Rectal smooth muscle tissue (tissue), 1 donor: ENCODE results near the gene POU2F3.

Experiments
- H3K27ac ChIP-seq: one replicate; pipeline ENCODE4 v1.7.0; 2013; ENCODE audit warnings: low read depth, low read length, inconsistent platforms
- H3K27me3 ChIP-seq: one replicate; pipeline ENCODE4 v1.7.0; 2013; ENCODE audit warnings: low read length; ENCODE audit not compliant: control insufficient read depth, insufficient read depth
- H3K36me3 ChIP-seq: one replicate; pipeline ENCODE4 v1.7.0; 2013; ENCODE audit warnings: low read length; ENCODE audit not compliant: control insufficient read depth, insufficient read depth
- H3K4me1 ChIP-seq: one replicate; pipeline ENCODE4 v1.7.0; 2013; ENCODE audit warnings: low read length; ENCODE audit not compliant: control insufficient read depth, insufficient read depth
- H3K4me3 ChIP-seq: one replicate; pipeline ENCODE4 v1.7.0; 2013; ENCODE audit warnings: low read length
- H3K9ac ChIP-seq: one replicate; pipeline ENCODE4 v1.7.0; 2013; ENCODE audit warnings: low read length

The POU2F3 gene

GRCh38 chr11:120223793-120224192, 16.1 kb upstream of the POU2F3 start:
- Histone ChIP-seq H3K36me3 (no peaks in the 10 kb centered on the region), H3K9ac (no peak overlapping the region), H3K27ac (no peak overlapping the region), H3K27me3 (no peaks in the 10 kb centered on the region), H3K4me3 (no peak overlapping the region), H3K4me1 (no peaks in the 10 kb centered on the region)

- Histone ChIP-seq H3K9ac (no peak overlapping the region), H3K27ac (no peak overlapping the region), H3K4me3 (no peak overlapping the region), H3K36me3 (no peaks in the 10 kb centered on the region), H3K4me1 (no peaks in the 10 kb centered on the region), H3K27me3 (no peaks in the 10 kb centered on the region)
Observed at GRCh38 chr11:120224361-120224760, 15.6 kb upstream of the POU2F3 start.

- no peaks in the 10 kb centered on the region for H3K36me3 ChIP-seq
- no peaks in the 10 kb centered on the region for H3K27me3 ChIP-seq
- no peak overlapping the region for H3K9ac ChIP-seq
- no peaks in the 10 kb centered on the region for H3K4me1 ChIP-seq
- H3K4me3 ChIP-seq, result no peak overlapping the region
- H3K27ac ChIP-seq, result peak overlapping the region; percentile 23
Observed at GRCh38 chr11:120224972-120225909, 14.7 kb upstream of the POU2F3 start.

GRCh38 chr11:120226242-120226641, 13.7 kb upstream of the POU2F3 start:
- Histone ChIP-seq H3K27ac (no peak overlapping the region), H3K36me3 (no peaks in the 10 kb centered on the region), H3K27me3 (no peaks in the 10 kb centered on the region), H3K4me1 (no peaks in the 10 kb centered on the region), H3K9ac (no peak overlapping the region), H3K4me3 (no peak overlapping the region)

- no peak overlapping the region for H3K4me3 ChIP-seq
- H3K9ac ChIP-seq, result no peak overlapping the region
- H3K36me3 ChIP-seq, result no peaks in the 10 kb centered on the region
- no peaks in the 10 kb centered on the region for H3K27me3 ChIP-seq
- no peaks in the 10 kb centered on the region for H3K4me1 ChIP-seq
- no peak overlapping the region for H3K27ac ChIP-seq
Observed at GRCh38 chr11:120226714-120227113, 13.2 kb upstream of the POU2F3 start.

- Histone ChIP-seq H3K9ac (no peak overlapping the region), H3K4me1 (no peaks in the 10 kb centered on the region), H3K27me3 (no peaks in the 10 kb centered on the region), H3K36me3 (no peaks in the 10 kb centered on the region), H3K27ac (no peak overlapping the region), H3K4me3 (no peak overlapping the region)
Observed at GRCh38 chr11:120227228-120227852, 12.6 kb upstream of the POU2F3 start.

GRCh38 chr11:120228794-120229384, 11.1 kb upstream of the POU2F3 start:
- Histone ChIP-seq H3K27ac (no peak overlapping the region), H3K9ac (no peak overlapping the region), H3K27me3 (no peaks in the 10 kb centered on the region), H3K4me1 (no peaks in the 10 kb centered on the region), H3K36me3 (no peaks in the 10 kb centered on the region), H3K4me3 (no peak overlapping the region)

GRCh38 chr11:120229451-120230424, 10.2 kb upstream of the POU2F3 start:
- no peak overlapping the region for H3K27ac ChIP-seq

GRCh38 chr11:120230433-120231071, 9.4 kb upstream of the POU2F3 start:
- Histone ChIP-seq H3K27ac (no peak overlapping the region), H3K4me1 (no peaks in the 10 kb centered on the region), H3K9ac (no peak overlapping the region), H3K36me3 (no peaks in the 10 kb centered on the region), H3K27me3 (no peaks in the 10 kb centered on the region), H3K4me3 (no peak overlapping the region)

More at GRCh38 chr11:120229451-120230424, 10.2 kb upstream of the POU2F3 start:
- Histone ChIP-seq H3K36me3 (no peaks in the 10 kb centered on the region), H3K4me1 (no peaks in the 10 kb centered on the region), H3K27me3 (no peaks in the 10 kb centered on the region), H3K4me3 (no peak overlapping the region), H3K9ac (no peak overlapping the region)

- Histone ChIP-seq H3K4me1 (no peaks in the 10 kb centered on the region), H3K4me3 (no peak overlapping the region), H3K9ac (no peak overlapping the region), H3K36me3 (no peaks in the 10 kb centered on the region), H3K27me3 (no peaks in the 10 kb centered on the region), H3K27ac (no peak overlapping the region)
Observed at GRCh38 chr11:120231963-120232362, 8.0 kb upstream of the POU2F3 start.

GRCh38 chr11:120233207-120233803, 6.6 kb upstream of the POU2F3 start:
- no peaks in the 10 kb centered on the region for H3K4me1 ChIP-seq
- H3K36me3 ChIP-seq, result no peaks in the 10 kb centered on the region
- H3K9ac ChIP-seq, result no peak overlapping the region
- peaks cover 2% of the 10 kb centered on the region for H3K27me3 ChIP-seq
- H3K27ac ChIP-seq, result no peak overlapping the region
- no peak overlapping the region for H3K4me3 ChIP-seq
